Stimulated activated CD8-positive, alpha-beta memory T cell treated with anti-CD3 and anti-CD28 coated beads, Interleukin-4, amount 100 ng/mL, for 48 hours (primary cell): Measurements from ENCODE around the gene DHX57.
A peak's percentile ranks its signal among the peaks of the same experiment; 100 is the strongest.

Experiments used
- DNase-seq: peaks from one replicate; pipeline ENCODE4 v3.0.0-alpha.2; 2020

Gene DHX57

GRCh38 chr2:38875576-38876367 is at the start of gene DHX57, which contains the start of gene MORN2:
DHX57 (minus strand) TSS chr2:38875934; CDS start chr2:38868405, 7,529 bp downstream.
MORN2 (plus strand) TSS chr2:38875976.
- peak; percentile 87 for DNase-seq

- no peak for DNase-seq
Measured at GRCh38 chr2:38922902-38923301, 47.2 kb upstream of the DHX57 start.

- DNase-seq = no peak
Measured at GRCh38 chr2:38922389-38922788, 46.7 kb upstream of the DHX57 start.

- no peak for DNase-seq
Measured at GRCh38 chr2:38912619-38913018, 36.9 kb upstream of the DHX57 start.

- no peak for DNase-seq
Measured at GRCh38 chr2:38911191-38911590, 35.5 kb upstream of the DHX57 start.

GRCh38 chr2:38909872-38910271 is 34.1 kb upstream of the DHX57 start:
- no peak for DNase-seq

- no peak for DNase-seq
Measured at GRCh38 chr2:38907743-38908562, 32.2 kb upstream of the DHX57 start.

- DNase-seq = no peak
Measured at GRCh38 chr2:38907242-38907641, 31.5 kb upstream of the DHX57 start.

- no peak for DNase-seq
Measured at GRCh38 chr2:38905251-38905650, 29.5 kb upstream of the DHX57 start.

- DNase-seq = no peak
Measured at GRCh38 chr2:38900726-38901125, 25.0 kb upstream of the DHX57 start.

- no peak for DNase-seq
Measured at GRCh38 chr2:38898256-38898655, 22.5 kb upstream of the DHX57 start.

GRCh38 chr2:38892819-38893218 is 17.1 kb upstream of the DHX57 start:
- no peak for DNase-seq

- no peak for DNase-seq
Measured at GRCh38 chr2:38889575-38889974, 13.8 kb upstream of the DHX57 start, which contains the start of gene ARHGEF33. ARHGEF33 (plus strand) TSS chr2:38889875; CDS start chr2:38919448, 29,573 bp downstream.

- no peak for DNase-seq
Measured at GRCh38 chr2:38889045-38889444, 13.3 kb upstream of the DHX57 start.

- no peak for DNase-seq
Measured at GRCh38 chr2:38887902-38888554, 12.3 kb upstream of the DHX57 start.

- DNase-seq = no peak
Measured at GRCh38 chr2:38887347-38887746, 11.6 kb upstream of the DHX57 start.

GRCh38 chr2:38886063-38886462 is 10.3 kb upstream of the DHX57 start:
- no peak for DNase-seq

GRCh38 chr2:38876407-38876806 is 673 bp upstream of the DHX57 start:
- DNase-seq = no peak

- DNase-seq = no peak
Measured at GRCh38 chr2:38875227-38875575, 533 bp downstream of the DHX57 start.

- no peak for DNase-seq
Measured at GRCh38 chr2:38873763-38874162, 2.0 kb downstream of the DHX57 start.

- no peak for DNase-seq
Measured at GRCh38 chr2:38871432-38871831, 4.3 kb downstream of the DHX57 start.

- no peak for DNase-seq
Measured at GRCh38 chr2:38866773-38867443, 8.8 kb downstream of the DHX57 start.
